HFF-Myc (cell line): ENCODE results near the gene NCKAP5.

Experiments
- DNase-seq: peaks from one replicate; pipeline ENCODE4 v3.0.0-alpha.2; 2011; ENCODE audit warnings: low read depth; ENCODE audit errors: extremely low read depth
- H3K4me3 ChIP-seq: replicated peaks from 2 replicates; pipeline ENCODE4 v1.5.1; 2011; ENCODE audit warnings: low read depth, mild to moderate bottlenecking, control low read depth, low read length
- CTCF ChIP-seq: IDR thresholded peaks from 2 replicates; pipeline ENCODE4 v1.5.1; 2012; ENCODE audit warnings: mild to moderate bottlenecking, low read depth, low read length, control low read depth; ENCODE audit errors: missing control alignments

The NCKAP5 gene

DNA sequence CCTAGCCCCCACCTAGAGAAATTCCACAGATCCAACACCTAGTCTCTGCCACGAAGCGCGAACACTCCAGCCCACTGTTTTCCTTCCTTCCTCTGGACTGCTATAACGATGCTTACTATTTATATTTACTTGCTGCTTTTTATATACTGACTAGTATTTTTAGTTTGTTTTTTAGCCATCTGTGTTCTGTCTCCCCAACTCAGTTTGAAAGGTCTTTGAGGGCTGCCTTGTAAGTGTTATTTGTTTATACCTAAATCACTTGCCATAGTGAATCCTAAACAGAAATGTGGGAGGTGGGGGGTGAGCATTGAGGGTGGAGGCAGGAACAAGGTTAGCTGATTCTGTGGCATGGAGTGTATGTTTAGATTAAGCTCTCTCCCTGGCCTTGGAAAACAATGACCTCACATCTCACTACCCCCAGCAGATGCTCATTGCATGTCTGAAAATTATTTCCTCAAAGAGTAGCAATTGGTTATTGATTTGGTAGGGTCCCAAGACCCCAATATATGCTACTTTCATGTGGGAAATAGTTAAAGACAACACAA is 1.1 kb upstream of the NCKAP5 start:
- no peak for DNase-seq
- no peak for TF ChIP-seq CTCF

GRCh38 chr2:133568598-133568997 is 335 bp upstream of the NCKAP5 start:
- no peak overlapping the region for H3K4me3 ChIP-seq
- no peak for DNase-seq
- no peak for TF ChIP-seq CTCF

More for the DNA sequence above, 1.1 kb upstream of the NCKAP5 start:
- H3K4me3 ChIP-seq: no peak overlapping the region

DNA sequence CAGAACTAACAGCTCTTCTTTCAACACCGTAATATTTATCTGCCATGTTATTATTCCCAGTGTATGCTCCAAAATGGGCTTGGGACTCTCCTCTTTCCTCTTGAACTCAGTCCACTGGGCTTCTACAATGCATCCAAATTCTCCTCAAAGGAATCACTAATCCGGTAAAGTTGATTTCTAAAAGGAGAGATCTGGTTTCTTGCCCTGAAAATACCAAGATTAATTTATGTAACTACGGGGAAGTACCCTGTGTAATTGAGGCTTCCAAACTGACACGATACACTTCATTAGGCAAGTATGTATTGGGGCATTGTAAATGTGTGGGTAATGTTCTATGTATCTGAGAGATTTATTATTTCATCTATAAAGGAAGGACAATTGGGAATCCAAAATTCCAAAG is 5.7 kb downstream of the NCKAP5 start:
- no peak for DNase-seq
- TF ChIP-seq CTCF: no peak
- H3K4me3 ChIP-seq: no peak overlapping the region

GRCh38 chr2:133561045-133561852 is 7.0 kb downstream of the NCKAP5 start:
- peak; percentile 40 for TF ChIP-seq CTCF
- H3K4me3 ChIP-seq: no peak overlapping the region
- DNase-seq: peak; percentile 7

DNA sequence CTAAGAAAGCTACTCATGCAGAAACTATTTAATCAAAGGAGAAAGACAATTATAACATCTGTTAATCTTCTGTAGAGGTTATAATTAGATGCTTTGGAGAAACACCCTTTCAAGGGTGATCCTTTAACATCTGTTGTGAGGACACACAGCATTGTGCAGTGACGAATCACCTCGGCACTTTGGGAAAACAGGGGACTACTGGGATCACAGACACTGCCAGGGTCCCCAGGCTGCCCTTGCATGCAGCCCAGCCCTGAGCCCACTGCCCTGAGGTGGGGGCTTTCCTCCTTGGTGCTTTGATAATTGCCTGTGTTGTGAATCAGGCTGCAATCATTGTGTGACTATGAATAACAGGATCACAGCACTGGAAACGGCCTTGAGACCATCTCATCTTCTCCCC is 10.6 kb downstream of the NCKAP5 start:
- no peak for DNase-seq
- no peak for TF ChIP-seq CTCF
- no peak overlapping the region for H3K4me3 ChIP-seq

GRCh38 chr2:133553838-133554408 is 14.3 kb downstream of the NCKAP5 start:
- no peak for TF ChIP-seq CTCF
- no peak overlapping the region for H3K4me3 ChIP-seq
- no peak for DNase-seq
